ENCODE data around the gene SCP2.

The SCP2 gene, protein sequence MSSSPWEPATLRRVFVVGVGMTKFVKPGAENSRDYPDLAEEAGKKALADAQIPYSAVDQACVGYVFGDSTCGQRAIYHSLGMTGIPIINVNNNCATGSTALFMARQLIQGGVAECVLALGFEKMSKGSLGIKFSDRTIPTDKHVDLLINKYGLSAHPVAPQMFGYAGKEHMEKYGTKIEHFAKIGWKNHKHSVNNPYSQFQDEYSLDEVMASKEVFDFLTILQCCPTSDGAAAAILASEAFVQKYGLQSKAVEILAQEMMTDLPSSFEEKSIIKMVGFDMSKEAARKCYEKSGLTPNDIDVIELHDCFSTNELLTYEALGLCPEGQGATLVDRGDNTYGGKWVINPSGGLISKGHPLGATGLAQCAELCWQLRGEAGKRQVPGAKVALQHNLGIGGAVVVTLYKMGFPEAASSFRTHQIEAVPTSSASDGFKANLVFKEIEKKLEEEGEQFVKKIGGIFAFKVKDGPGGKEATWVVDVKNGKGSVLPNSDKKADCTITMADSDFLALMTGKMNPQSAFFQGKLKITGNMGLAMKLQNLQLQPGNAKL

DNA sequence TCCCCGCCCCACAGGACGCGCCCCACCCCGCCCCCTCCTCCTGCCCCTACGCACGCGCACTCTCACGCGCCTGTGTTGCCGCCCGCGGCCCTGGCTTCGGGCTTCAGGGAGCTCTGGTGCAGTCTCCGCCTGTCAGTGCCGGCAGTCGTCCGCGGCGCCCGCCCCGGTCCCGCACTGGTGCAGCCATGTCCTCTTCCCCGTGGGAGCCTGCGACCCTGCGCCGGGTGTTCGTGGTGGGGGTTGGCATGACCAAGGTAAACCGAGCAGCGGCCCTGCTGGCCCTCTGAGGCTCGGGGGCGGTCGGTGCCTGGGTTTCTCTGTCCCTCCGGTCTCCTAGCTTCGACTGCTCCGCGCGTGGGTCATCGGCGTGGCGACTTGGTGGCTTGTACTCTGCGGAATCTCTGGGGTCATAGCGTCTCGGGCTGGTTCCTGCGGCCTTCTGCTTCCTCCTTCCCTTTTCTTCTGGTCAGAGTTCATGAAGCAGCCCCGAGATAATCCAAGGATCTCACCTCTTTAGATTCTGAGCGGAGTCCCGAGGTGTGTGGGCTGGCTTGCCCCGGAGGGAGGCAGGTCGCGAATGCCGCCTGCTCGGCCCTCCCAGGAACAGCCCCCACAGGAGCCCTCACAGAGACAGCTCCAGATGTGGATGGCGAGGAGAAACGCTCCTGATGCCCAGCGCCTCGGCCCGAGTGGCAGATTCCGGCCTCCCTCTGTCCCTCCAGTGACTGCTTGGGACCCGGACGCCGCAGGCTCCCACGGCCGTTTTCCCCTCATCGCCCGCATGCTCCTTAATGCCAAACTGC, at the start of gene SCP2:
TSS of gene SCP2 (plus strand) at position 65 of the 803 bp plus-strand sequence. CDS start at position 186, 121 bp downstream.
- peak; percentile 63 for DNase-seq (ENCODE audit: low spot score)

DNA sequence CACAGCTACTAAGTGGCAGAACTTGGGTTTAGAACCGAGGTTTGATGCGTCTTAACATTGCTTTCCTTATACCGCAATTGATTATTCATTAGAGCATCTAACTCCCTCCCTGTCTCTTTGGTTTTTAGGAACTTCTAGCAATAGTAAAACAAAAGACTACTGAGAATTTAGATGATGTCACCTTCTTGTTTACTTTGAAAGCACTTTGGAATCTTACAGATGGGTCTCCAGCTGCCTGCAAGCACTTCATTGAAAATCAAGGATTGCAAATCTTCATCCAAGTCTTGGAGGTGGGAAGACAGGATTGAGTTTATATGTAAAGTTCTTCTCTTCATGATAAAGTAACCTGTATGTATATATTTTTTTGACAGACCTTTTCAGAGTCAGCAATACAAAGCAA, 49.5 kb upstream of the SCP2 start:
- no peak for DNase-seq (ENCODE audit: low spot score)

DNA sequence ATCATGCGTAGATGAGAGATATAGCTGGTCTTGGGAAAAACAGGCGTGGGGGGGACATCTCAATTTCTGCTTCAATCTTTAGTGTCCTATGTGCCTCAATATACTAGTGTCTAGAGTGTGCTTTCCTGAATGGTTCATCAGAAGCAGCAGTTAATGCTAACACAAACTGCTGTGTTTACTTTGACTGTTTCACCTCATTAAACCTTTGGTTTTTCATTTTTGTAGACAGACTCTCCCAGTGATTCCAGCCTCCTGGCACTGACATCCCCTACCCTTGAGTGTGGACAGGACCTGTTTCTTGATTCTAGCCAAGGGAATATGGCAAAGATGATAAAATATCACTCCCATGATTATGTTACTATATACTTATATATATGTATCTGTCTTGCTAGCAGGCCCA, 46.9 kb upstream of the SCP2 start:
- DNase-seq (ENCODE audit: low spot score), result no peak

GRCh38 chr1:52887483-52887882, 39.6 kb upstream of the SCP2 start:
- no peak for DNase-seq (ENCODE audit: low spot score)

- DNase-seq (ENCODE audit: low spot score), result no peak
These were observed 34.5 kb upstream of the SCP2 start for GRCh38 chr1:52892424-52893215.

DNA sequence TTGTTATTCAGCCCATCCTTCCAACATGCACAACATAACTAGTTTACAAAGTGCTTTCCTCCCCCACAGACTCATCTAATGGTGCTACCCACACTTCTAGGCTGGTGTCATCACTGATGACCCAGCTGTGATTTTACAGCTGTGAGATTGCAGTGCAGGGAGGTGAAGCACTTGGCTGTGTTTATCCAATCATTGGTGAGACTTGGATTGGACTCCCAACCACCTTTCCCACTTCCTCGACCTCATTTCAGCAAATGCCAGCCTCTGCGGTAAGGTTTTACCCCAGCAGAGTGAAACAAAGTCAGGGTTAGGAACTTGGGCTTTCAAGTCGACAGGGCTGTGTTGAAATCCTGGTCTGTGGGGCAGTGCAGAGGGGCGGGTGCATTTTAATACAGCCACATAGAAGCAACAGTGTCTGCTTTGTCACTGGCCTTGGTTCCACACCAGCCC, 27.6 kb upstream of the SCP2 start:
- DNase-seq (ENCODE audit: low spot score), result no peak

- no peak for DNase-seq (ENCODE audit: low spot score)
These were observed 26.7 kb upstream of the SCP2 start for GRCh38 chr1:52900402-52900801.

GRCh38 chr1:52901384-52901783, 25.7 kb upstream of the SCP2 start:
- no peak for DNase-seq (ENCODE audit: low spot score)

DNA sequence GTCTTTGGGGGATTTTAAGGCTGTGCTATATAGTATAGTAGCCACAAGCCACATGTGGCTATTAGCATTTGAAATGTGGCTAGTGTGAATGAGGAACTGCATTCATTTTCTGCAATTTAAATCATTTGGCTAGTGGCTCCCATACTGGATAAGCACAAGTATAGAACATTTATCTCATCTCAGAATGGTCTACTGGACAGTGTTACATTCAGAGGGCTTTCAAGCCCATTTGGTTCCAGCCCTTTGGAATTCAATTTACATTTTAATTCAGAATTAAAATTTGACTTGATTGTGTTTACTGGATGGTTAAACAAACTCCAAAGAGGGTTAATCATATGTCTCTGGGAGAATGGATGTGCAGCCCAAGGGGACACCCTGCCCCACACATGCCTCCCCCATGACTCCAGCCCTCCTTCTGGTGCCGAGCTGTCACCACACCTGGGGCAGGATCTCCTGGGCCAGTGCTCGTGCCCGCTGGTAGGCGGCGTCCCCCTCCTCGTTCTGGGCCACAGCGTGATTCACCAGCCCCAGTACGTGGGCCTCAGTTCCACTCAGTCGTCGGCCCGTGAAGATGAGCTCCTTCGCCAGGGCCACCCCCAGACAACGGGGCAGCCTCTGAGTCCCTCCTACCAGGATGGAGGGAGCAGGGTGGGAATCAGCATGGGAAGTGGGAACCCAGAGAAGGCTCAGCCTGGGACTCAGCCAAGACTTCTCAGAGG, 22.7 kb upstream of the SCP2 start:
- no peak for DNase-seq (ENCODE audit: low spot score)

GRCh38 chr1:52904927-52905698, 22.0 kb upstream of the SCP2 start:
- DNase-seq (ENCODE audit: low spot score), result no peak

DNA sequence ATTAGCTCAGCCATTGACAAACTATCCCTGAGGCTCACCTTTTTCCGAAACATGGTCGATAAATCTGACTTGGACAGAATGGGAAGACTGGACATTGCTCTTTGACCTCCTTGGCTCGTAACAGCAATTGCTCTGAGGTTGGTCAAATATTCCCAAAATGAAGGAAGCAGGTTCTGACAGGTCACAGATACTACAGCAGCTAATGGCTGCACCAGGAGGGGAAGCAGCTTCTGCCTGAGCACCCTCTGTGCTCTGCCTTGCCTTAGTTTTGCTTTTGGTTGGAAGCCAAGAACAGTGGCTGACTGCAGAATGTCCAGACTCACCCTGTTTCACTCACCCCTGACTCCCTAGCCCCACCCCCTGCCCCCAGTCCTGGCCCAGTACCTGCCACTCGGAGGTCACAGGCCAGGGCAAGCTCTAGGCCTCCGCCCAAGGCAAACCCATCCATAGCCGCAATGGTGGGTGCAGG, 20.9 kb upstream of the SCP2 start:
- DNase-seq (ENCODE audit: low spot score), result no peak

GRCh38 chr1:52907068-52907811, 19.8 kb upstream of the SCP2 start:
- no peak for DNase-seq (ENCODE audit: low spot score)

DNA sequence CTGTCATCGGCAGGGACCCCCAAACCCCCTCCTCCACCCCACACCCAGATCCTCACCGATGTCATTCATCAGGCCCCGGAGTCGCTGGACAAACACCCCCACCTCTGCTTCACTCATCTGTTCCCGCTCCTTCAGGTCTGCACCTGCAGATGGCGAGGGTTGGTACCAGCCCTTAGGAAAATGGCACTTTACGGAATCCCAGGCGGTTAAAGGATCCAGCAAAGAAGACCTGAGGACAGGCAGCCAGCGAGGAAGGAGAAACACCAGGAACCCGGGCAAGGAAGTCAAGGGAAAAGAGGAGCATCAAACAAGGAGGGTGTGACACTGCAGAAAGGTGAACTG, 19.3 kb upstream of the SCP2 start:
- DNase-seq (ENCODE audit: low spot score), result no peak

DNA sequence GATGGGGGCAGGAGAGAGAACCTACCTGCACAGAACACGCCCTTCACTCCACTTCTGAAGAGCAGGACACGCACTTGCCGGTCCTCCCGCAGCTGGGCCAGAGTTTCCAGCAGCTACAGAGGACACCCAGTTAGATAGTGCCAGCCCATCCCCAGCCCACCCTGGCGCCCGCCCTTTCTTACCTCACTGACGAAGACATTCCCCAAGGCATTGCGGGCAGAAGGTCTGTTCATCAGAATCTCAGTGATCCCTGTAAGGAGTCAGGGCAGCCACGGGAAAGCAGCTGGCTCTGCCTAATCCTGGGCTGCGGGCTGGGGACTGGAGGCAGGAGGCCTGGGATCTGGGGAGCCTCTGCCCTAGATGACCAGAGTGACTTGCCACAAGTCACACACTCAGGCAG, 15.5 kb upstream of the SCP2 start:
- DNase-seq (ENCODE audit: low spot score), result no peak

DNA sequence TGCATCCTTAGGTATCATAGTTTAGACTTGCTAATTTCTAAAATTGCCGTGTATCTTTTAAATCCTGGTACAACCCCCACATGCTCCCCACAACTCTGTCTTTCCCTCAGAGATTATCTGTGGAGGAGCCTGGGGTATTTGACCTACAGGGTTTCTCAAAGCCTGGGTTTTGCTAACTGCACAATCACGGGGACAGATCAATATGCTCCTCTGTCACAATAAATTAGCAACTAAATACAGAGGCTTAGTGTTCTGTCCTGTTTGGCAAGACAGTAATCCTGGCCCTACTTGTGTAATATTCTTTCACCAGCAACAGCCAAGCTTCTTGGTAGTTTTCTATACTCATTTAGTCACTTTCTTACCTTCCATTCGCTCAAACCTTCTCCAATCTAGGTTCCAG, 14.1 kb upstream of the SCP2 start:
- DNase-seq (ENCODE audit: low spot score), result no peak

- no peak for DNase-seq (ENCODE audit: low spot score)
These were observed 13.5 kb upstream of the SCP2 start for GRCh38 chr1:52913537-52913936.

DNA sequence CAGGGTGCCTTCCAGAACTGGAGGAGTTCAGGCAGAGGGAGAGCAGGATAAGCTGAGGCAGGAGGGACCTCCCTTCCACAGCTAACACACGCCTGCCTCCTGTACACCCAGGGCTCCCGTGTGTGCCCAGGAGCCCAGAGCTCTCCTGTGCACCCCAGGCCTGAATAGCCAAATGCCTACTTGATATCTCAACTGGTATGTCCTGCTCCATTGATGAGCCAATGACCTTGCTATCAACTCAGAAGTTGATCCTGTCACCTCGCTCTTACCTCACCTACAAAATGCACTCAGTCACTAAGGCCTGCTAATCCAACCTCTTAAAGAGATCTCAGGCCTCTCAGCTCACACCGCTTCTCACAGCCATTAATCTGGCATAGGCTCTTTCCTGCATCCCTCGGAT, 12.6 kb upstream of the SCP2 start:
- no peak for DNase-seq (ENCODE audit: low spot score)

- no peak for DNase-seq (ENCODE audit: low spot score)
These were observed 11.7 kb upstream of the SCP2 start for GRCh38 chr1:52915211-52915854.

DNA sequence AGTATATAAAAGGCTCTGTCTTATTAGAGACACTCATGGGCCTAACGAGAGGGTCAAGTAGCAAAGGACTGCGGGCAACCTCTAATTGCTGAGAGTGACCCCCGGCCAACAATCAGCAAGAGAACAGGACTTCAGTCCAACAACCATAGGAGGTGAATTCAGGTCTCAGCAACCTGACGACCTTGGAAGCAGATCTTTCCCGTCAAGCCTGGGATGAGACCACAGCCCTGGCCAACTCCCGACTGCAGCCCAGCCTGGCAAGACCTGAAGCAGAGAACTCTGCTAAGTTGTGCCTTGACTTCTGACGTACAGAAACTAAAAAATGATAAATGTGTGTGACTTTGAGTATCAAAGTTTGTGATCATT, 11.2 kb upstream of the SCP2 start:
- DNase-seq (ENCODE audit: low spot score), result no peak
